GM12864 (cell line): ENCODE results near the gene BCL7B.
"Not testable (repeated sequence)": the region's sequence is repeated elsewhere in the genome, so short reads cannot be mapped to it uniquely, and the experiment has no call there.

Source experiments
- DNase-seq: peaks from one replicate; pipeline ENCODE4 v3.0.0-alpha.2; 2011; ENCODE audit warnings: low read depth
- H3K4me3 ChIP-seq: 2 replicates; pipeline ENCODE4 v1.5.1; 2011; ENCODE audit warnings: mild to moderate bottlenecking, low read depth, low read length, control low read depth
- TF ChIP-seq, protein P1 (sequence below): IDR thresholded peaks from 2 replicates; pipeline ENCODE4 v1.5.1; 2011; ENCODE audit warnings: low read depth, mild to moderate bottlenecking, moderate library complexity, low read length, control low read depth, inconsistent platforms; ENCODE audit errors: missing control alignments

Gene BCL7B

DNA sequence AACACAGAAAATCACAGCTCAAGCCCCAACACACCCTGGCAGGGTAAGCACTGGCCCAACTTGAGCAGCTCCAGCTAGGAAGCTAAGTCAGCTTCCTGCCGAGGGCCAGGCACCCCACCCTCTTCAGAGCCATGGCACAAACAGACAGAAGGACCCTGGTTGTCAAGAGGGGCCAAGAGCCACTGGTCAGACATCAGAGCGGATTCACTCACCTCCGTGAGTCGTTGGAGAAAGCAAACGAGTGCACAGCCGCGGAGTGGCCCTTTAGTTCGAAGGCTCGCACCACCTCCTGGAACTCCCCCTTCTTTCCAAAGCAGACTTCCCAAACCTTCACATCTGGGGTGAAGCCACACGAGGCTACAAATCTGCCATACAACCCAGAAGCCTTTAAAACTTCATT, 13.5 kb upstream of the BCL7B start:
- DNase-seq: no peak
- no peak overlapping the region for H3K4me3 ChIP-seq
- TF ChIP-seq, protein P1, sequence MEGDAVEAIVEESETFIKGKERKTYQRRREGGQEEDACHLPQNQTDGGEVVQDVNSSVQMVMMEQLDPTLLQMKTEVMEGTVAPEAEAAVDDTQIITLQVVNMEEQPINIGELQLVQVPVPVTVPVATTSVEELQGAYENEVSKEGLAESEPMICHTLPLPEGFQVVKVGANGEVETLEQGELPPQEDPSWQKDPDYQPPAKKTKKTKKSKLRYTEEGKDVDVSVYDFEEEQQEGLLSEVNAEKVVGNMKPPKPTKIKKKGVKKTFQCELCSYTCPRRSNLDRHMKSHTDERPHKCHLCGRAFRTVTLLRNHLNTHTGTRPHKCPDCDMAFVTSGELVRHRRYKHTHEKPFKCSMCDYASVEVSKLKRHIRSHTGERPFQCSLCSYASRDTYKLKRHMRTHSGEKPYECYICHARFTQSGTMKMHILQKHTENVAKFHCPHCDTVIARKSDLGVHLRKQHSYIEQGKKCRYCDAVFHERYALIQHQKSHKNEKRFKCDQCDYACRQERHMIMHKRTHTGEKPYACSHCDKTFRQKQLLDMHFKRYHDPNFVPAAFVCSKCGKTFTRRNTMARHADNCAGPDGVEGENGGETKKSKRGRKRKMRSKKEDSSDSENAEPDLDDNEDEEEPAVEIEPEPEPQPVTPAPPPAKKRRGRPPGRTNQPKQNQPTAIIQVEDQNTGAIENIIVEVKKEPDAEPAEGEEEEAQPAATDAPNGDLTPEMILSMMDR: no peak

DNA sequence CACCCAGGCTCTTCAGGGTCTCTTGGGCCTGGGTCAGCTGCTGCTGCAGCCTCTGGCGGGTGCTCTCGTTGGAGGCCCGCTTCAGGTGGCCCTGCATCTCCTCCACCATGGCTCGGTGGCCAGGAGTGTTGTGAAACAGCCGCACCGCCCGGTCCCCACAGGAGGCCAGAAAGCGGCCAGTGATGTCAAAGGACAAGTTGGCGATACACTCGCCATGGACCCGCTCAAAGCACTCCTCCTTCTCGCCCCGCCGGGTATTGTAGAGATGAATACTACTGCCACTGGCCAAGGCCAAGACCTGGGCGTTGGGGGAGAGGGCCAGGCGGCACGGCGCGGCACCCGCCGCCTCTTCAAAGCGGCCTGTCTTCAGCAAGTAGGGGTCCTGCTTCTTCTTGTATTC, 13.0 kb upstream of the BCL7B start:
- TF ChIP-seq, protein P1: no peak
- DNase-seq: no peak
- no peak overlapping the region for H3K4me3 ChIP-seq

DNA sequence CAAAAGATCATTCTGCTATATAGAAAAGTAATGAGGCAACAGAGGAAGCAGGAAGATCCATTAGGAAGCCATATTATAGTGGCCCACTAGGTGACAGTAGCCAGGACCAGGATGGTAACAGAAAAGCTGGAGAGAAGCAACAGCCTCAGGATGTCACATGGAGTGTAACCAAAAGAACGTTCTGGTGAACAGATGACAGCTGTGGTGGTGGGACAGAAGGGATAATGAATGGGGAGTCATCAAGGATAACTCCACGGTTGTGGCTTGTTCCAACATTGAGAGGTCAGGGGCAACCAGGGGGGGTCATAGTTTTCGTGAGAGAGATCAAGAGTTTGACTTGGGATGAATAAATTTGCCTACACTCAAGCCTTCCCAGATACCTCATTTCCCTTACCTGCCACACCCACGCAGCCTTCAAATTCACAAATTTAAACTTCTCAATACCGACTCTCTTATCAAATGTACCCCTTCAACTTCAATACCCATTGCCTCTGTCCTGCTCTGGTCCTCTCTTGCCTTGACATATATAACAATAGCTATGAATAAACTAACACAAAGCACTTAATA, 11.6 kb upstream of the BCL7B start:
- H3K4me3 ChIP-seq: no peak overlapping the region
- TF ChIP-seq, protein P1: no peak
- no peak for DNase-seq

DNA sequence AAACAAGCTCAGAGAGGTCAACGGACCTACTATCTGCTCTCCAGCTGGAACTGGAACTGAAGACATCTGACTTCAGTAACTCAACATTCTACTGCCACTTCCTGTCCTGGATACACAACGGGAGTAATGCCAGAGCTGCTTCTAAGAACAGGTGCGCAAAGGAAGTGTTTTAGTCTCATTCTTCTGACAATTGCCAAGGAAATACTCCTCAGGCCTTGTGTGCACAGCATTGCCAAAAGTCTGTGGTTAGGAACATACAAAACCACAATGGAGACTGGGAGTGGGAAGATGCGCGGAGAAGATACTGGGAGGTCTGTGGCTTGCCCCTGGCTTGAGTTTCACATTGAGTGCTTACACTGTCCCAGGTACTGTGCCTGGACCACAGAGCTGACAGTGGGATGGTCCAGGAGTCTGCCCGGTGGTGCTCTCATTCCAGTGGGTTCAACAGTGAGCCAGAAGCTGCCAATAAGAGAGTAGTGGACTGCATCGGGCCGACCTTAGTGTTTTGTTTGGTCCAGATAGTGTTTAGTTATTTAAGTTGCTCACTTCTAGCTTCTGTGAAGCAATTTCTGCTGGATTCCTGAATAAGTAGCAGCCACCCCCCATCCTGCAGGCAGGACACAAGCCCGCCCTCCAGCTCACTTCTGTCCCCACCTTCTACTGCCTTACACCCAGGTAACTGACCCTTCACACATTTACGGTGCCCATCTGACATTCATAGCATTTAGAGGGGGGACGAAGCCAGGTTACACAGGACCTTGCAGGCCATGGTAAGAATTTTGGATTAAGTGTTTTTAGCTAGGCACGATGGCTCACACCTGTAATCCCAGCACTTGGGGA, 10.6 kb upstream of the BCL7B start:
- DNase-seq: no peak
- TF ChIP-seq, protein P1: no peak
- no peak overlapping the region for H3K4me3 ChIP-seq

DNA sequence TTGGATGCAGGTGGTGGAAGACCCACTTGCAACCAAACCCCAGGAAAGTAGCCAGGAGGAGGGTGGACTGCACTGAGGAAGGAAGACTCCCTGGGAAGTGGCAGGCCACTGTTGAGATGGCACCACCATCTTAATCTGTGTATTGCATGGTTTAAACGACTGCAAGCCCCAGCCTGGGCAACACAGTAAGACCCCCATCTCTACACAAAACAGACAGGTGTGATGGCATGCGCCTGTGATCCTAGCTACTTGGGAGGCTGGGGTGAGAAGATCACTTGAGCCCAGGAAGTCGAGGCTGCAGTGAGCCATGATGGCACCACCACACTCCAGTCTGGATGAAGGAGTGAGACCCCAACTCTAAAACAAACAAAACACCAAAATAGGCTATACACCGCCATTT, 9.7 kb upstream of the BCL7B start:
- no peak for DNase-seq
- H3K4me3 ChIP-seq: no peak overlapping the region
- TF ChIP-seq, protein P1: no peak

DNA sequence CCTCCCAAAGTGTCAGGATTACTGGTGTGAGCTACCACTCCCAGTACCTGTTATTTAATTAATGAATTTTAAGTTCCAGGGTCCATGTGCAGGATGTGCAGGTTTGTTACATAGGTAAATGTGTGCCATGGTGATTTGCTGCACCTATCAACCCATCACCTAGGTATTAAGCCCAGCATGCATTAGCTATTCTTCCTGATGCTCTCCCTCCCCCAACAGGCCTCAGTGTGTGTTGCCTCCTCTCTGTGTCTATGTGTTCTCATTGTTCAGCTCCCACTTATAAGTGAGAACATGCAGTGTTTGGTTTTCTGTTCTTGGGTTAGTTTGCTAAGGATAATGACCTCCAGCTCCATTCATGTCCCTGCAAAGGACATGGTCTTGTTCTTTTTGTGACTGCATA, 8.9 kb upstream of the BCL7B start:
- DNase-seq, H3K4me3 ChIP-seq: not testable (repeated sequence)

DNA sequence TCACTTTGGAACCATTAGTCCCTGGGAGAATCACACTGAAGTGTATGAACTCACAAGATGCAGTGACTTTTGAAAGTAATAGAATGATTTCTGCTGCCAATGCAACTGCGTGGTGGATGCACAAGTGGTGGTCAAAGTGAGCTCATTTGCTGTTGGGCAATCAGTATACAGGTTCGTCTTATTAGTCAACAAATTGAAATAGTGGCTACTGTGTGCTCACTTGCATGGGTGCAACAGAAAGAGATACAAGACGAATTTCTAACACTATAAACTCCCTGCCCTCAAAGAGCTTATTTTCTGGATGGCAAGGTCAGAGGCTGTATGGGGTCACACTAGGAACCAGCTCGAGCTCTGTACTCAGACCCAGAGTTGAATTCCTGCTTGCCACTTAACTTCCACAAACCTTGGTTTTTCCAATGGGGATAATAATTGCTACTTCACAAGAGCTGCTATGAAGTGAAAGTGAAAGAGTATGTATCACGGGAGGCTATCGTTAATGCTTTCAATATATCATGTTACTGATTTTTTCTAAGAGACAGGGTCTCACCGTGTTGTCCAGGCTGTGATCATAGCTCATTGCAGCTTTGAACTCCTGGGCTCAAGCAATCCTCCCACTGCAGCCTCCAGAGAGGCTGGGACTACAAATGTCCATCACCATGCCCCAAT, 8.3 kb upstream of the BCL7B start:
- no peak for DNase-seq
- TF ChIP-seq, protein P1: no peak
- H3K4me3 ChIP-seq: peak overlapping the region; percentile 37
